ENCODE data around the gene MPZL3.
"Not testable (repeated sequence)": the region's sequence is repeated elsewhere in the genome, so short reads cannot be mapped to it uniquely, and the experiment has no call there.

Gene MPZL3

DNA sequence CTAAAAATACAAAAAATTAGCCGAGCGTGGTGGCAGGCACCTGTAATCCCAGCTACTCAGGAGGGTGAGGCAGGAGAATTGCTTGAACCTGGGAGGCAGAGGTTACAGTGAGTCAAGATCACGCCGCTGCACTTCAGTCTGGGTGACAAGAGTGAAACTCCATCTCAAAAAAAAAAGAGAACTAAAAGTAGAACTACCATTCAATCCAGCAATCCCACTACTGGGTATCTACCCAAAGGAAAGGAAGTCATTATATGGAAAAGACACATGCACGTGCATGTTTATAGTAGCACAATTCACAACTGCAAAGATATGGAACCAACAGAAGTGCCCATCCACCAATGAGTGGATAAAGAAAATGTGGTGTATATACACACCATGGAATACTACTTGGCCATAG lies 68.5 kb downstream of the MPZL3 start:
- not testable (repeated sequence) for DNase-seq

DNA sequence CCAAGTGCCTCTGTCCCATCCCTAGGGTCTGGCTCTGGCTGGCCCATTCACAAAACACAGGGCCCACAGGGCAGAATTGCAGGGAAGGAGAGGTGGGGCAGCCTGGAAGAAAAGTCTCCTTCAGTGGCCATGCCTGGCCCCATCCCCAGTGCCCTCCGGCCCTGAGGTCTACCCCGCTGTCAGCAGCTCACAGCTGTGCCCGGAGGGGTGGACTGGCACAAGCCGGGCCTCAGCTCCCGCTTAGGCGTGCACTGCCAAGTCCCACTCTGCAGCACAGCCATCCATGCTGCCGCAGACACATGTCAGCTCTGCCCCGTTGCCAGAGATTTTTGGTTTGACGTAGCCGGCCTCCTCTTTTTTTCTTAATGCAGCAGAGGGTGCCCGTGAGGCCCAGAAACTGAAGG lies 71.9 kb downstream of the MPZL3 start:
- DNase-seq = no peak

- no peak for DNase-seq
These were observed 75.4 kb downstream of the MPZL3 start for GRCh38 chr11:118176778-118177134.

Measured in CD4-positive, alpha-beta T cell treated with Interleukin-10 for 1 hour (primary cell).